Osteocyte (in vitro differentiated cells): ENCODE data around the gene CERS1. TPM values are rescaled to one million over a fixed set of nuclear protein-coding genes. Genes with fewer than 3 reads are reported as not detected.
A peak's percentile ranks its signal among the peaks of the same experiment; 100 is the strongest.
"Not testable (repeated sequence)": the region's sequence is repeated elsewhere in the genome, so short reads cannot be mapped to it uniquely, and the experiment has no call there.

Experiments
- DNase-seq: peaks from one replicate; pipeline ENCODE4 v3.0.0; 2021; ENCODE audit warnings: mixed read lengths; ENCODE audit not compliant: unreplicated experiment; ENCODE audit errors: extremely low spot score
- H3K27ac Mint-ChIP-seq: one replicate; pipeline ENCODE4 v1.8.0; 2021; ENCODE audit warnings: mild to moderate bottlenecking, mixed read lengths; ENCODE audit not compliant: unreplicated experiment
- H3K27me3 Mint-ChIP-seq: one replicate; pipeline ENCODE4 v1.8.0; 2021; ENCODE audit warnings: mixed read lengths; ENCODE audit not compliant: unreplicated experiment
- H3K36me3 Mint-ChIP-seq: one replicate; pipeline ENCODE4 v1.8.0; 2021; ENCODE audit warnings: mixed read lengths; ENCODE audit not compliant: unreplicated experiment
- H3K4me1 Mint-ChIP-seq: one replicate; pipeline ENCODE4 v1.8.0; 2021; ENCODE audit warnings: mixed read lengths; ENCODE audit not compliant: unreplicated experiment
- H3K4me3 Mint-ChIP-seq: one replicate; pipeline ENCODE4 v1.8.0; 2021; ENCODE audit warnings: mild to moderate bottlenecking, moderate library complexity, mixed read lengths; ENCODE audit not compliant: unreplicated experiment
- H3K9me3 Mint-ChIP-seq: one replicate; pipeline ENCODE4 v1.8.0; 2021; ENCODE audit warnings: mixed read lengths; ENCODE audit not compliant: unreplicated experiment
- CTCF ChIP-seq: fragments of 200-600 bp; sonication (generic); IDR thresholded peaks from 2 replicates; pipeline ENCODE4 v1.5.0; 2021; ENCODE audit warnings: antibody characterized with exemption, mild to moderate bottlenecking, moderate library complexity
- total RNA-seq: library from RNA; stranded (reverse); gene quantifications from 2 replicates; pipeline ENCODE4 v1.2.1, GENCODE V29; 2021

CERS1 gene
- total RNA-seq, 1 donor from 2014 or later, result 6.5 TPM

GRCh38 chr19:18905513-18906236 is 9.7 kb upstream of the CERS1 start:
- no peaks in the 10 kb centered on the region for H3K4me1 Mint-ChIP-seq
- no peak overlapping the region for H3K4me3 Mint-ChIP-seq
- H3K27ac Mint-ChIP-seq, result no peak overlapping the region
- TF ChIP-seq CTCF, result no peak
- no peaks in the 10 kb centered on the region for H3K9me3 Mint-ChIP-seq
- peak; percentile 83 for DNase-seq
- peaks cover 9% of the 10 kb centered on the region for H3K36me3 Mint-ChIP-seq
- no peaks in the 10 kb centered on the region for H3K27me3 Mint-ChIP-seq

- peaks cover 9% of the 10 kb centered on the region for H3K36me3 Mint-ChIP-seq
- no peak for DNase-seq
These were observed 9.1 kb upstream of the CERS1 start for GRCh38 chr19:18905058-18905456.

GRCh38 chr19:18904334-18905057 is 8.5 kb upstream of the CERS1 start:
- TF ChIP-seq CTCF, result no peak
- peaks cover 5% of the 10 kb centered on the region for H3K36me3 Mint-ChIP-seq
- H3K9me3 Mint-ChIP-seq, result no peaks in the 10 kb centered on the region
- no peak for DNase-seq
- no peak overlapping the region for H3K4me3 Mint-ChIP-seq
- H3K27ac Mint-ChIP-seq, result no peak overlapping the region
- H3K4me1 Mint-ChIP-seq, result no peaks in the 10 kb centered on the region
- H3K27me3 Mint-ChIP-seq, result no peaks in the 10 kb centered on the region

More at GRCh38 chr19:18905058-18905456, 9.1 kb upstream of the CERS1 start:
- Mint-ChIP-seq H3K4me3 (no peak overlapping the region), H3K9me3 (no peaks in the 10 kb centered on the region), H3K27ac (no peak overlapping the region), H3K27me3 (no peaks in the 10 kb centered on the region), H3K4me1 (no peaks in the 10 kb centered on the region)
- TF ChIP-seq CTCF, result no peak

- H3K36me3 Mint-ChIP-seq, result peaks cover 5% of the 10 kb centered on the region
- no peaks in the 10 kb centered on the region for H3K27me3 Mint-ChIP-seq
These were observed 7.4 kb upstream of the CERS1 start for GRCh38 chr19:18903156-18904037.

GRCh38 chr19:18902519-18902918 is 6.6 kb upstream of the CERS1 start:
- not testable (repeated sequence) for DNase-seq, H3K4me3 Mint-ChIP-seq, H3K27ac Mint-ChIP-seq, H3K36me3 Mint-ChIP-seq, H3K27me3 Mint-ChIP-seq, H3K4me1 Mint-ChIP-seq, H3K9me3 Mint-ChIP-seq

More at GRCh38 chr19:18903156-18904037, 7.4 kb upstream of the CERS1 start:
- Mint-ChIP-seq H3K4me3 (no peak overlapping the region), H3K4me1 (no peaks in the 10 kb centered on the region), H3K27ac (no peak overlapping the region), H3K9me3 (no peaks in the 10 kb centered on the region)
- DNase-seq, result no peak
- no peak for TF ChIP-seq CTCF
